Mesothelial cell of epicardium (in vitro differentiated cells): Measurements from ENCODE around the gene VSTM2L. TPM values are rescaled to one million over a fixed set of nuclear protein-coding genes. Genes with fewer than 3 reads are reported as not detected.

ENCODE experiments used
- DNase-seq, 2 experiments: peaks; one replicate each; pipeline ENCODE4 v3.0.0; 2021; ENCODE audit warnings: low spot score in 2 of 2; ENCODE audit not compliant: unreplicated experiment in 2 of 2
- H3K27ac Mint-ChIP-seq: 2 replicates; pipeline ENCODE4 v1.8.0; 2021; ENCODE audit warnings: mixed read lengths
- H3K27me3 Mint-ChIP-seq: 2 replicates; pipeline ENCODE4 v1.8.0; 2021; ENCODE audit warnings: low read depth, mixed read lengths
- H3K36me3 Mint-ChIP-seq: 2 replicates; pipeline ENCODE4 v1.8.0; 2021; ENCODE audit warnings: mixed read lengths
- H3K4me1 Mint-ChIP-seq: 2 replicates; pipeline ENCODE4 v1.8.0; 2021; ENCODE audit warnings: mixed read lengths
- H3K4me3 Mint-ChIP-seq: 2 replicates; pipeline ENCODE4 v1.8.0; 2021; ENCODE audit warnings: mild to moderate bottlenecking, moderate library complexity, mixed read lengths
- H3K9me3 Mint-ChIP-seq: 2 replicates; pipeline ENCODE4 v1.8.0; 2021; ENCODE audit warnings: mixed read lengths
- CTCF ChIP-seq: fragments of 200-600 bp; sonication (generic); IDR thresholded peaks from one replicate; pipeline ENCODE4 v1.5.0; 2021; ENCODE audit warnings: antibody characterized with exemption; ENCODE audit not compliant: unreplicated experiment
- total RNA-seq: library from RNA; stranded (reverse); gene quantifications from 3 replicates; pipeline ENCODE4 v1.2.1, GENCODE V29; 2021

The VSTM2L gene
- total RNA-seq, 1 donor from 2014 or later = 31.9 TPM

GRCh38 chr20:37932074-37932473, 29.1 kb downstream of the VSTM2L start:
- Mint-ChIP-seq H3K27me3 (peaks cover 6% of the 10 kb centered on the region), H3K9me3 (no peaks in the 10 kb centered on the region), H3K36me3 (peaks cover 3% of the 10 kb centered on the region), H3K4me3 (no peak overlapping the region), H3K4me1 (peaks cover 21% of the 10 kb centered on the region), H3K27ac (no peak overlapping the region)
- DNase-seq = no peak
- no peak for TF ChIP-seq CTCF

GRCh38 chr20:37932919-37933318, 30.0 kb downstream of the VSTM2L start:
- Mint-ChIP-seq H3K36me3 (peaks cover 3% of the 10 kb centered on the region), H3K9me3 (no peaks in the 10 kb centered on the region), H3K27me3 (peaks cover 6% of the 10 kb centered on the region), H3K4me1 (peaks cover 21% of the 10 kb centered on the region), H3K4me3 (no peak overlapping the region), H3K27ac (no peak overlapping the region)
- no peak for TF ChIP-seq CTCF
- no peak for DNase-seq

GRCh38 chr20:37933786-37934633, 31.1 kb downstream of the VSTM2L start:
- Mint-ChIP-seq H3K4me3 (no peak overlapping the region), H3K27me3 (peaks cover 6% of the 10 kb centered on the region), H3K9me3 (no peaks in the 10 kb centered on the region), H3K36me3 (peaks cover 3% of the 10 kb centered on the region), H3K4me1 (peaks cover 18% of the 10 kb centered on the region), H3K27ac (no peak overlapping the region)
- no peak for TF ChIP-seq CTCF
- no peak for DNase-seq

GRCh38 chr20:37934634-37935375, 31.9 kb downstream of the VSTM2L start:
- no peak for TF ChIP-seq CTCF
- DNase-seq = no peak
- H3K27ac Mint-ChIP-seq = no peak overlapping the region
- no peak overlapping the region for H3K4me3 Mint-ChIP-seq
- no peaks in the 10 kb centered on the region for H3K9me3 Mint-ChIP-seq
- H3K4me1 Mint-ChIP-seq = peaks cover 10% of the 10 kb centered on the region
- H3K27me3 Mint-ChIP-seq = peaks cover 6% of the 10 kb centered on the region
- H3K36me3 Mint-ChIP-seq = peaks cover 3% of the 10 kb centered on the region

- no peaks in the 10 kb centered on the region for H3K9me3 Mint-ChIP-seq
- TF ChIP-seq CTCF = no peak
- DNase-seq = no peak
- H3K36me3 Mint-ChIP-seq = peaks cover 3% of the 10 kb centered on the region
- no peak overlapping the region for H3K27ac Mint-ChIP-seq
- H3K4me1 Mint-ChIP-seq = peaks cover 6% of the 10 kb centered on the region
- peaks cover 5% of the 10 kb centered on the region for H3K27me3 Mint-ChIP-seq
- H3K4me3 Mint-ChIP-seq = no peak overlapping the region
These were observed 32.5 kb downstream of the VSTM2L start for GRCh38 chr20:37935435-37935834.
